ENCODE data around the gene DLGAP1. TPM values are rescaled to one million over a fixed set of nuclear protein-coding genes. Genes with fewer than 3 reads are reported as not detected.

The DLGAP1 gene
- total RNA-seq, 1 donor from 2014 or later, result 0.05 TPM

GRCh38 chr18:3931542-3932112 is 523.5 kb downstream of the DLGAP1 start:
- DNase-seq, result no peak
- H3K4me1 ChIP-seq, result no peaks in the 10 kb centered on the region
- H3K36me3 ChIP-seq, result no peaks in the 10 kb centered on the region
- H3K27ac ChIP-seq (replicated peaks), result no peak overlapping the region
- no peaks in the 10 kb centered on the region for H3K9me3 ChIP-seq (replicated peaks)
- no peak for TF ChIP-seq CTCF (IDR thresholded peaks at IDR 0.05; ENCODE audit: borderline replicate concordance)
- H3K4me3 ChIP-seq, result no peak overlapping the region
- no peaks in the 10 kb centered on the region for H3K27me3 ChIP-seq (ENCODE audit: low read depth)
- intact Hi-C loops (cut with micrococcal nuclease), result no loop called here

GRCh38 chr18:3931013-3931315 is 524.1 kb downstream of the DLGAP1 start:
- no peak for DNase-seq
- H3K36me3 ChIP-seq, result no peaks in the 10 kb centered on the region
- H3K4me3 ChIP-seq, result no peak overlapping the region
- TF ChIP-seq CTCF (IDR thresholded peaks at IDR 0.05; ENCODE audit: borderline replicate concordance), result no peak
- no peaks in the 10 kb centered on the region for H3K4me1 ChIP-seq
- H3K27me3 ChIP-seq (ENCODE audit: low read depth), result no peaks in the 10 kb centered on the region
- intact Hi-C loops (cut with micrococcal nuclease), result no loop called here
- no peaks in the 10 kb centered on the region for H3K9me3 ChIP-seq (replicated peaks)
- no peak overlapping the region for H3K27ac ChIP-seq (replicated peaks)

DNA sequence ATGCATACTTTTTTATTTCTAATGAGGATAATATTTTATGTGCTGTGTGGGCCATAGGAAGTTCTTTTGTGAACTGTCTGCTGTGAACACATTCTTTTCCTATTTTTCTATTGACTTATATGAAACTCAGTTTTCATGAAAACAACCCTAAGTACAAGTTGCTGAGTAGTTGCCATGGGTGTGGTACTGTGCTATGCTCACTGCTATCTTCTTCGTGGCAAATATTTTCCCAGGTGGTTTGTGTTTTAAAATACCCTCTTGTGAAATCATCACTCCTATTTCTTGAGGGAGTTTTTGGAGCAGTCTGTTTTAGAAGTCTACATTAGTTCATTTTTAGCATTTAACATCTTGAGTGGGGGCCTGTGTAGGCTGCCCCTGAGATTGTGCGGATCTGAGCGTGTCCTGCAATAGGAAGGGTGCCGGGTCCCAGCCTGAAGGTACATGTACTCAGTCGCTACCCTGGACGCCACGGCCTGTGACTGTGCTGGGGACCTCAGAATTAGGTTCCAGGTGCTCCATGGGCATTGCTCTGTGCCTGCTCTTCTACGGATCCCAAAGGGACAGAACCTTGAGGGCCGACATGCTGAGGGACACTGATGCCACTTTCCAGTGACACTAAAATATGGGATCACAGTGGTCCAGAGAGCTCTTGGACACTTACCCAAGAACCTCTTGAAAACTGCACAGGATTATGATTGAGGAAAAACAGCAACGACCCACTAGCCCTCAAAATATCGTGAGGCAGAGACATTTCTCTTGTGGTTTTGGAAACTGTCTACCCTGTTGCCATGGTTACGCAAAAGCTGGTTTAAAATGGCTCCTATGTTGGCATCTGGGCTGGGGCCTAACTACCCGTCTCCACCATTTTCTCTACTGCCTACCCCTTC is 524.7 kb downstream of the DLGAP1 start:
- DNase-seq, result no peak
- TF ChIP-seq CTCF (IDR thresholded peaks at IDR 0.05; ENCODE audit: borderline replicate concordance), result no peak
- no peak overlapping the region for H3K27ac ChIP-seq (replicated peaks)

DNA sequence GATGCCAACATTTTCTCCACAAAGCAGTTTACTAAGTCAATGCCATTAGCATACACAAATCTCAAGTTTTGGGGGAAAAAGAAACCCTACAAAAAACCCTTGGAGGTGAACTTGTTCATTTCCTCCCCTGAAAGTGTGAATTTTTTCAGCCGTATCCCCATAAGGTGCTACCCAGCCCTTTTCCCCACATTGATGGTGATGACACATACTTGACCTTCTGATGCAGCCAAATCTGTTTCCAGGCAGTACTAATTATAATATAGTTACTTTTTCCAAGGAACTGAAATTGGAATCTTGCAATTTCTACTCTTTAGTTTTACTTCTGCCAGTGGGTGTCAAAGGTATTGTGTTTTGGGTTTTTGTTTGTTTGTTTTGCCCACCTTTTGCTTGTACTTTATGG is 530.7 kb downstream of the DLGAP1 start:
- H3K4me1 ChIP-seq, result peaks cover 17% of the 10 kb centered on the region
- no peaks in the 10 kb centered on the region for H3K36me3 ChIP-seq
- no peaks in the 10 kb centered on the region for H3K9me3 ChIP-seq (replicated peaks)
- intact Hi-C loops (cut with micrococcal nuclease), result no loop called here
- no peak for TF ChIP-seq CTCF (IDR thresholded peaks at IDR 0.05; ENCODE audit: borderline replicate concordance)
- H3K27me3 ChIP-seq (ENCODE audit: low read depth), result no peaks in the 10 kb centered on the region
- no peak overlapping the region for H3K4me3 ChIP-seq
- no peak overlapping the region for H3K27ac ChIP-seq (replicated peaks)
- DNase-seq, result no peak

More for the DNA sequence above, 524.7 kb downstream of the DLGAP1 start:
- Histone ChIP-seq H3K36me3 (no peaks in the 10 kb centered on the region), H3K4me1 (no peaks in the 10 kb centered on the region), H3K27me3 (ENCODE audit: low read depth) (no peaks in the 10 kb centered on the region), H3K9me3 (replicated peaks) (no peaks in the 10 kb centered on the region), H3K4me3 (no peak overlapping the region)
- intact Hi-C loops (cut with micrococcal nuclease), result no loop called here

- intact Hi-C loops (cut with micrococcal nuclease), result no loop called here
- TF ChIP-seq CTCF (IDR thresholded peaks at IDR 0.05; ENCODE audit: borderline replicate concordance), result no peak
- peaks cover 20% of the 10 kb centered on the region for H3K4me1 ChIP-seq
- no peak for DNase-seq
- no peaks in the 10 kb centered on the region for H3K36me3 ChIP-seq
- no peak overlapping the region for H3K4me3 ChIP-seq
- no peaks in the 10 kb centered on the region for H3K27me3 ChIP-seq (ENCODE audit: low read depth)
- H3K9me3 ChIP-seq (replicated peaks), result no peaks in the 10 kb centered on the region
- no peak overlapping the region for H3K27ac ChIP-seq (replicated peaks)
These were observed 531.4 kb downstream of the DLGAP1 start for GRCh38 chr18:3923750-3924149.
